ENCODE data around the gene PPP2R2D. TPM values are rescaled to one million over a fixed set of nuclear protein-coding genes. Genes with fewer than 3 reads are reported as not detected.

PPP2R2D gene
- total and polyA plus RNA-seq, 4 donors: 15.6 to 51.4 (median 22.0) TPM

GRCh38 chr10:131934769-131935168, 34.0 kb downstream of the PPP2R2D start:
- H3K9ac ChIP-seq (ENCODE audit: insufficient read depth in 1 of 2, low read length in 2 of 2): no peak overlapping the region
- no peak overlapping the region for H3K4me3 ChIP-seq
- ATAC-seq (ENCODE audit: insufficient read depth, low FRiP score) (no peak), DNase-seq (no peak)
- peaks cover 0 to 25% (median 19%) of the 10 kb centered on the region in 4 donors for H3K36me3 ChIP-seq (ENCODE audit: control insufficient read depth in 4 of 4, insufficient read depth in 4 of 4, low read length in 4 of 4)
- TF ChIP-seq CTCF (IDR thresholded peaks at IDR 0.05; ENCODE audit: control extremely low read depth, extremely low read depth): no peak
- H3K27me3 ChIP-seq (ENCODE audit: control insufficient read depth in 3 of 3, insufficient read depth in 3 of 3, low read length in 2 of 3): no peaks in the 10 kb centered on the region
- H3K9me3 ChIP-seq (ENCODE audit: control insufficient read depth in 4 of 4, insufficient read depth in 3 of 4, low read length in 3 of 4): no peaks in the 10 kb centered on the region
- 81 to 85% methylated on average over 8 of the region's 8 CpGs for WGBS, 2 donors
- H3K27ac ChIP-seq (ENCODE audit: low read depth in 1 of 2, low read length in 1 of 2): peak overlapping the region in 1 of 2 donors; percentile 42
- H3K4me1 ChIP-seq (ENCODE audit: control insufficient read depth in 5 of 5, insufficient read depth in 5 of 5, low read length in 5 of 5): peaks cover 0 to 22% (median 9%) of the 10 kb centered on the region in 5 donors

GRCh38 chr10:131935260-131935659, 34.5 kb downstream of the PPP2R2D start:
- H3K4me1 ChIP-seq (ENCODE audit: control insufficient read depth in 5 of 5, insufficient read depth in 5 of 5, low read length in 5 of 5): peaks cover 0 to 20% (median 9%) of the 10 kb centered on the region in 5 donors
- TF ChIP-seq CTCF (IDR thresholded peaks at IDR 0.05; ENCODE audit: control extremely low read depth, extremely low read depth): no peak
- WGBS, 2 donors: 32 to 39% methylated on average over 1 of the region's 1 CpG
- DNase-seq (no peak), ATAC-seq (ENCODE audit: insufficient read depth, low FRiP score) (no peak)
- H3K4me3 ChIP-seq: no peak overlapping the region
- H3K36me3 ChIP-seq (ENCODE audit: control insufficient read depth in 4 of 4, insufficient read depth in 4 of 4, low read length in 4 of 4): peaks cover 0 to 25% (median 19%) of the 10 kb centered on the region in 4 donors
- H3K9me3 ChIP-seq (ENCODE audit: control insufficient read depth in 4 of 4, insufficient read depth in 3 of 4, low read length in 3 of 4): no peaks in the 10 kb centered on the region
- H3K27ac ChIP-seq (ENCODE audit: low read depth in 1 of 2, low read length in 1 of 2): no peak overlapping the region
- H3K9ac ChIP-seq (ENCODE audit: insufficient read depth in 1 of 2, low read length in 2 of 2): no peak overlapping the region
- H3K27me3 ChIP-seq (ENCODE audit: control insufficient read depth in 3 of 3, insufficient read depth in 3 of 3, low read length in 2 of 3): no peaks in the 10 kb centered on the region

GRCh38 chr10:131936294-131936693, 35.5 kb downstream of the PPP2R2D start:
- Histone ChIP-seq H3K36me3 (ENCODE audit: control insufficient read depth in 4 of 4, insufficient read depth in 4 of 4, low read length in 4 of 4) (peaks cover 5 to 30% (median 21%) of the 10 kb centered on the region in 4 donors), H3K4me1 (ENCODE audit: control insufficient read depth in 5 of 5, insufficient read depth in 5 of 5, low read length in 5 of 5) (peaks cover 0 to 17% (median 3%) of the 10 kb centered on the region in 5 donors), H3K9ac (ENCODE audit: insufficient read depth in 1 of 2, low read length in 2 of 2) (no peak overlapping the region), H3K4me3 (no peak overlapping the region), H3K27ac (ENCODE audit: low read depth in 1 of 2, low read length in 1 of 2) (no peak overlapping the region), H3K27me3 (ENCODE audit: control insufficient read depth in 3 of 3, insufficient read depth in 3 of 3, low read length in 2 of 3) (no peaks in the 10 kb centered on the region), H3K9me3 (ENCODE audit: control insufficient read depth in 4 of 4, insufficient read depth in 3 of 4, low read length in 3 of 4) (no peaks in the 10 kb centered on the region)
- no peak for TF ChIP-seq CTCF (IDR thresholded peaks at IDR 0.05; ENCODE audit: control extremely low read depth, extremely low read depth)
- ATAC-seq (ENCODE audit: insufficient read depth, low FRiP score) (no peak), DNase-seq (no peak)
- WGBS, 2 donors: 96 to 97% methylated on average over 9 of the region's 9 CpGs

GRCh38 chr10:131936736-131937135, 35.9 kb downstream of the PPP2R2D start:
- WGBS, 2 donors: 97 to 98% methylated on average over 18 of the region's 18 CpGs
- Histone ChIP-seq H3K4me1 (ENCODE audit: control insufficient read depth in 5 of 5, insufficient read depth in 5 of 5, low read length in 5 of 5) (peaks cover 0 to 13% (median 2%) of the 10 kb centered on the region in 5 donors), H3K4me3 (no peak overlapping the region), H3K9ac (ENCODE audit: insufficient read depth in 1 of 2, low read length in 2 of 2) (no peak overlapping the region), H3K27ac (ENCODE audit: low read depth in 1 of 2, low read length in 1 of 2) (no peak overlapping the region), H3K27me3 (ENCODE audit: control insufficient read depth in 3 of 3, insufficient read depth in 3 of 3, low read length in 2 of 3) (no peaks in the 10 kb centered on the region), H3K9me3 (ENCODE audit: control insufficient read depth in 4 of 4, insufficient read depth in 3 of 4, low read length in 3 of 4) (no peaks in the 10 kb centered on the region), H3K36me3 (ENCODE audit: control insufficient read depth in 4 of 4, insufficient read depth in 4 of 4, low read length in 4 of 4) (peaks cover 5 to 33% (median 24%) of the 10 kb centered on the region in 4 donors)
- TF ChIP-seq CTCF (IDR thresholded peaks at IDR 0.05; ENCODE audit: control extremely low read depth, extremely low read depth): no peak
- no peak for DNase-seq
- ATAC-seq (ENCODE audit: insufficient read depth, low FRiP score): no peak

All from lung (tissue), 12 donors.